ENCODE data around the gene PUM1. TPM values are rescaled to one million over a fixed set of nuclear protein-coding genes. Genes with fewer than 3 reads are reported as not detected.
"Not testable (repeated sequence)": the region's sequence is repeated elsewhere in the genome, so short reads cannot be mapped to it uniquely, and the experiment has no call there.

Gene PUM1
- total RNA-seq, 2 donors from 2014 or later = 80.3 to 120 TPM

DNA sequence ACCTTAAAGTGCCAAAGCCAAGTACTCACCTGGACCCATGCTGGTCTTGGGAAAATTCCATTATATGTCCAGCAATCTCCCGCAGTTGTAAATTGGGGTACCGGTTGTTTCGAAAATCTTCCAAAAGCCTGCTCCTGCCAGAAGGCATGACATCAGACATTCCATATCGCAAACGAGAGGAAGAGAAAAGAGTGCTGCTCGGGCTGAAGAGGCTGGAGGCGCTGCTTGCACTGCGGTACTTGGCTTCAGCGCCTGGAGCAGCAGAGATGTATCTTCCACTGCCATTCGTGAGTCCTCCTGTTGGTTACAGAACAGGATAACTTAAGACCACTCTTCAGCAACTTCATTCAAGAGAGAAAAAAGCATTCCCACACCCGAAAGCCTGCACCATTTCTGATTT, 111.8 kb downstream of the PUM1 start:
- WGBS = 89% methylated on average over 11 of the region's 11 CpGs
- no peak for DNase-seq (ENCODE audit: low spot score)

GRCh38 chr1:30952098-30952497, 113.4 kb downstream of the PUM1 start:
- TF ChIP-seq POLR2AphosphoS5 (IDR thresholded peaks at IDR 0.05) (no peak), POLR2A (IDR thresholded peaks at IDR 0.05) (no peak)
- TF ChIP-seq, protein P1, sequence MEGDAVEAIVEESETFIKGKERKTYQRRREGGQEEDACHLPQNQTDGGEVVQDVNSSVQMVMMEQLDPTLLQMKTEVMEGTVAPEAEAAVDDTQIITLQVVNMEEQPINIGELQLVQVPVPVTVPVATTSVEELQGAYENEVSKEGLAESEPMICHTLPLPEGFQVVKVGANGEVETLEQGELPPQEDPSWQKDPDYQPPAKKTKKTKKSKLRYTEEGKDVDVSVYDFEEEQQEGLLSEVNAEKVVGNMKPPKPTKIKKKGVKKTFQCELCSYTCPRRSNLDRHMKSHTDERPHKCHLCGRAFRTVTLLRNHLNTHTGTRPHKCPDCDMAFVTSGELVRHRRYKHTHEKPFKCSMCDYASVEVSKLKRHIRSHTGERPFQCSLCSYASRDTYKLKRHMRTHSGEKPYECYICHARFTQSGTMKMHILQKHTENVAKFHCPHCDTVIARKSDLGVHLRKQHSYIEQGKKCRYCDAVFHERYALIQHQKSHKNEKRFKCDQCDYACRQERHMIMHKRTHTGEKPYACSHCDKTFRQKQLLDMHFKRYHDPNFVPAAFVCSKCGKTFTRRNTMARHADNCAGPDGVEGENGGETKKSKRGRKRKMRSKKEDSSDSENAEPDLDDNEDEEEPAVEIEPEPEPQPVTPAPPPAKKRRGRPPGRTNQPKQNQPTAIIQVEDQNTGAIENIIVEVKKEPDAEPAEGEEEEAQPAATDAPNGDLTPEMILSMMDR (IDR thresholded peaks at IDR 0.05) = no peak
- H3K4me1 ChIP-seq (replicated peaks) = no peaks in the 10 kb centered on the region
- H3K4me3 ChIP-seq = no peak overlapping the region
- WGBS = 74% methylated on average over 5 of the region's 5 CpGs
- intact Hi-C loops (cut with DNase I) = no loop called here
- H3K36me3 ChIP-seq = no peaks in the 10 kb centered on the region
- DNase-seq (ENCODE audit: low spot score) = no peak
- no peaks in the 10 kb centered on the region for H3K9me3 ChIP-seq
- H3K27ac ChIP-seq = no peak overlapping the region
- H3K27me3 ChIP-seq (replicated peaks; ENCODE audit: insufficient read depth) = no peaks in the 10 kb centered on the region

More for the DNA sequence above, 111.8 kb downstream of the PUM1 start:
- TF ChIP-seq, protein P1 (IDR thresholded peaks at IDR 0.05) = no peak
- TF ChIP-seq POLR2A (IDR thresholded peaks at IDR 0.05) (no peak), POLR2AphosphoS5 (IDR thresholded peaks at IDR 0.05) (no peak)
- H3K4me3 ChIP-seq = no peak overlapping the region
- H3K27me3 ChIP-seq (replicated peaks; ENCODE audit: insufficient read depth) = no peaks in the 10 kb centered on the region
- intact Hi-C loops (cut with DNase I) = no loop called here
- no peak overlapping the region for H3K27ac ChIP-seq
- H3K9me3 ChIP-seq = no peaks in the 10 kb centered on the region
- no peaks in the 10 kb centered on the region for H3K36me3 ChIP-seq
- H3K4me1 ChIP-seq (replicated peaks) = no peaks in the 10 kb centered on the region

DNA sequence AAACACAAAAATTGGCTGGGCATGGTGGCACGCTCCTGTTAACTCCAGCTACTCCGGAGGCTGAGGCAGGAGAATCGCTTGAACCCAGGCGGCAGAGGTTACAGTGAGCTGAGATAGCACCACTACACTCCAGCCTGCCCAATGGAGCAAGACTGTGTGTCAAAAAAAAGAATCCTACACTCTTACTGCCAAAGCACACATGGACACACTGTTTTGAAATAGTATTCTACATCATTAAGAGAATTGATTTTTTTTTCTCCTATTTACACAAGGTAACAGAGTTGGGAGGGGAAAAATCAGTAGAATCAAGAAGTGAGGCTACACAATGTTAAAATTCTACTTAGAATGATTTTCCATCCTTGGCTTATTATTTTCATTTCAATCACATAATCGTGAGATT, 114.8 kb downstream of the PUM1 start:
- H3K27ac ChIP-seq = no peak overlapping the region
- no peak for DNase-seq (ENCODE audit: low spot score)
- H3K36me3 ChIP-seq = peaks cover 0 to 2% of the 10 kb centered on the region in 2 donors
- no peak overlapping the region for H3K4me3 ChIP-seq
- intact Hi-C loops (cut with DNase I) = no loop called here
- no peaks in the 10 kb centered on the region for H3K27me3 ChIP-seq (replicated peaks; ENCODE audit: insufficient read depth)
- 93% methylated on average over 5 of the region's 5 CpGs for WGBS
- no peaks in the 10 kb centered on the region for H3K4me1 ChIP-seq (replicated peaks)
- no peaks in the 10 kb centered on the region for H3K9me3 ChIP-seq
- TF ChIP-seq POLR2AphosphoS5 (IDR thresholded peaks at IDR 0.05) (no peak), POLR2A (IDR thresholded peaks at IDR 0.05) (no peak)
- TF ChIP-seq, protein P1 (IDR thresholded peaks at IDR 0.05) = no peak

DNA sequence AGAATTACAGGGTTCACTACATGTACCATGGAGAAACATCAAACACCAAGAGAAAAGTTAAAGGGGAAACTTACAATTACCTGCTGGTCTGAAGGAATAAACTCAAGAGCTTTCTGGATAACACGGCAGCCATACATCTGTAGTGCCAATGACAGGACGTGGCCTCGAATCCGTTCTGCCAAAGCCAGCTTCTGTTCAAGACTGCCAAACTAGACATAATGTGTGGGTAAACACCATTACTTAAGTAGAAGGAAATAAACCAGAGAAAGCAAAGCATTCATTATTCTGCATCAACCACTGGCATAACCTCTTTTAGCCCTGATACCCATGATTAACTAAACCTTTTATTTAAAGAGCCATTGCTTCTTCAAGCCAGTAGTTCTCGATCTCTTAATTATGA, 115.5 kb downstream of the PUM1 start:
- H3K27me3 ChIP-seq (replicated peaks; ENCODE audit: insufficient read depth) = no peaks in the 10 kb centered on the region
- no peak overlapping the region for H3K4me3 ChIP-seq
- WGBS = 65% methylated on average over 5 of the region's 5 CpGs
- intact Hi-C loops (cut with DNase I) = no loop called here
- DNase-seq (ENCODE audit: low spot score) = no peak
- H3K27ac ChIP-seq = no peak overlapping the region
- TF ChIP-seq, protein P1 (IDR thresholded peaks at IDR 0.05) = no peak
- TF ChIP-seq POLR2A (IDR thresholded peaks at IDR 0.05) (no peak), POLR2AphosphoS5 (IDR thresholded peaks at IDR 0.05) (no peak)
- H3K9me3 ChIP-seq = no peaks in the 10 kb centered on the region
- peaks cover 0 to 8% of the 10 kb centered on the region in 2 donors for H3K36me3 ChIP-seq
- H3K4me1 ChIP-seq (replicated peaks) = no peaks in the 10 kb centered on the region

- H3K4me3 ChIP-seq; H3K9me3 ChIP-seq; intact Hi-C loops (cut with DNase I); H3K4me1 ChIP-seq (replicated peaks); H3K27me3 ChIP-seq (replicated peaks; ENCODE audit: insufficient read depth); DNase-seq (ENCODE audit: low spot score); H3K27ac ChIP-seq: not testable (repeated sequence)
- WGBS = 85% methylated on average over 1 of the region's 1 CpG
- peaks cover 0 to 12% of the 10 kb centered on the region in 2 donors for H3K36me3 ChIP-seq
These were observed 116.1 kb downstream of the PUM1 start for GRCh38 chr1:30949487-30949838.

DNA sequence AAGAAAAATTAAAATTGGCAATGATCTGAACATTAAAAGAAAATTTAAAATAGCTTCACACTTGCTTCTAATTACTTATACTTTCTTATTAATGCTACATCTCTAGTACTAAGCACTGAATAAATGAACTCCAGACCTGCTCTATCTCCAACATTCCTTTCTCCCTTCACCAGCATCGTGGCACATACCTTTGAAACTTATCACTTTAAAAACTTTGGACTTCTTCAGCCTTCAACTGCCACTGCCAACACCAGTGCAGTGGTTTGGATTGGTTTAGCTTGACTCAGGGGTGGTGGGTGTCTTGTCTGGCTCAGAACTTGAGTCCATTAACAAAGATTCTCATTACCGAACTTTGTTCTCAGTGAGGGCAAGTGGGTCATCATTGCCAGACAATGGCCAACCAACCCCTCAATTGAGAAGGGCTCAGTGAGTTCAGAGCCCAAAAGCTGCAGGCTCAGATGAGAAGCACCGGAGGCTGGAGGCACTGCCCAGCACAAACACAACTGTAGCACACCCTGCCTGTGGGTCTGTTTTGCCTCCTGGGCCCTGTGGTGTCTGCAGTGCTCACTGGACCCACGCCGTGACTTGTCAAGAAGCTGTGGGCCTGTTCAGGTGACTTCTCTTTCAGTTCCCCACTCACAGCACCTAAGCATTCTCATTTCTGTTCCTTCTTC, 116.6 kb downstream of the PUM1 start:
- DNase-seq (ENCODE audit: low spot score); H3K9me3 ChIP-seq; H3K4me3 ChIP-seq; H3K4me1 ChIP-seq (replicated peaks); intact Hi-C loops (cut with DNase I); H3K27ac ChIP-seq; H3K27me3 ChIP-seq (replicated peaks; ENCODE audit: insufficient read depth): not testable (repeated sequence)
- H3K36me3 ChIP-seq = peaks cover 0 to 12% of the 10 kb centered on the region in 2 donors
- 89% methylated on average over 2 of the region's 5 CpGs for WGBS

All from prostate gland (tissue), 2 donors.